HCT116 (cell line): ENCODE data around the gene FYCO1. TPM values are rescaled to one million over a fixed set of nuclear protein-coding genes. Genes with fewer than 3 reads are reported as not detected.

Source experiments
- ATAC-seq: fragments of 200-7000 bp; cut with Tn5 transposase; 2 replicates; pipeline ENCODE4 v1.9.1; 2020; ENCODE audit warnings: mild to moderate bottlenecking, moderate library complexity
- BruUV-seq: library from RNA; stranded (reverse); fragments of 400-500 nt; replicated peaks from 2 replicates; lab custom pipeline; 2021; lab: Mats Ljungman, UMichigan
- CTCF ChIA-PET: fragments of 300-600 bp; sonication (Branson Sonifier 250); formaldehyde crosslinking; loops from one replicate; lab custom pipeline; 2021; ENCODE audit warnings: antibody characterized with exemption; lab: Charles Lee
- POLR2A ChIA-PET: fragments of 300-600, 350-600 bp; sonication (Branson Sonifier 250); formaldehyde crosslinking; loops from one replicate; lab custom pipeline; 2021; ENCODE audit warnings: antibody characterized with exemption; lab: Charles Lee
- RAD21 ChIA-PET, 2 experiments: fragments of 300-600 bp; sonication (Branson Sonifier 250); formaldehyde crosslinking; loops; one replicate each; lab custom pipeline; 2023; ENCODE audit warnings: low total read pairs in 2 of 2; ENCODE audit not compliant: uncharacterized antibody in 2 of 2, unreplicated experiment in 2 of 2, low non-redundant PET in 1 of 2; lab: Charles Lee
- DNase-seq: peaks from one replicate; pipeline ENCODE4 v3.0.0-alpha.2; 2010; ENCODE audit warnings: low read depth, low spot score
- H2AFZ ChIP-seq: fragments of 200-600 bp; shearing (Covaris generic), sonication (generic); 2 replicates; pipeline ENCODE4 v1.6.1; 2017; ENCODE audit warnings: low read depth, mixed run types, mixed read lengths, antibody characterized with exemption, low read length; ENCODE audit not compliant: poor library complexity, severe bottlenecking
- H3K27ac ChIP-seq: 2 replicates; pipeline ENCODE4 v1.5.1; 2012; ENCODE audit warnings: low read depth, low read length
- H3K27me3 ChIP-seq: fragments of 200-600 bp; sonication (generic); 2 replicates; pipeline ENCODE4 v1.6.1; 2016; ENCODE audit warnings: mixed run types, low read length, mixed read lengths; ENCODE audit not compliant: insufficient read depth
- H3K36me3 ChIP-seq, 2 experiments: fragments of 200-500 bp in 1 of 2; fragments of 200-600 bp in 1 of 2; sonication (Bioruptor generic) in 1 of 2; sonication (generic) in 1 of 2; 2 replicates each; pipeline versions ENCODE4 v1.5.1 to v1.6.1; 2014 to 2016; ENCODE audit warnings: low read length in 2 of 2, inconsistent platforms in 1 of 2, mixed read lengths in 1 of 2, mixed run types in 1 of 2; ENCODE audit not compliant: insufficient read depth in 2 of 2, control insufficient read depth in 1 of 2
- H3K4me1 ChIP-seq, 2 experiments: fragments of 200-600 bp in 1 of 2; sonication (generic) in 1 of 2; 2 replicates each; pipeline versions ENCODE4 v1.5.1 to v1.6.1; 2012 to 2017; ENCODE audit warnings: low read length in 2 of 2, inconsistent platforms in 1 of 2, mild to moderate bottlenecking in 1 of 2, mixed read lengths in 1 of 2, mixed run types in 1 of 2, moderate library complexity in 1 of 2; ENCODE audit not compliant: insufficient read depth in 2 of 2, control insufficient read depth in 1 of 2
- H3K4me2 ChIP-seq: fragments of 200-600 bp; sonication (generic); 2 replicates; pipeline ENCODE4 v1.6.1; 2017; ENCODE audit warnings: mixed run types, low read length, mixed read lengths
- H3K4me3 ChIP-seq, 2 experiments: fragments of 200-600 bp in 1 of 2; sonication (generic) in 1 of 2; replicated peaks in 1 of 2; 2 replicates each; pipeline ENCODE4 v1.5.1; 2011 to 2016; ENCODE audit warnings: low read length in 2 of 2, control low read depth in 1 of 2, low read depth in 1 of 2, mild to moderate bottlenecking in 1 of 2, mixed read lengths in 1 of 2, mixed run types in 1 of 2
- H3K79me2 ChIP-seq: fragments of 200-600 bp; sonication (generic); 2 replicates; pipeline ENCODE4 v1.6.1; 2017; ENCODE audit warnings: mild to moderate bottlenecking, mixed run types, low read length, moderate library complexity, mixed read lengths; ENCODE audit not compliant: insufficient read depth
- H3K9ac ChIP-seq: fragments of 200-600 bp; sonication (generic); 2 replicates; pipeline ENCODE4 v1.6.1; 2016; ENCODE audit warnings: low read length, mixed read lengths
- H3K9me2 ChIP-seq: fragments of 200-600 bp; sonication (generic), shearing (Covaris generic); 2 replicates; pipeline ENCODE4 v1.6.1; 2017; ENCODE audit warnings: mixed run types, mild to moderate bottlenecking, moderate library complexity; ENCODE audit not compliant: insufficient read depth
- H3K9me3 ChIP-seq, 2 experiments: fragments of 200-500 bp in 1 of 2; fragments of 200-600 bp in 1 of 2; sonication (Bioruptor generic) in 1 of 2; sonication (generic) in 1 of 2; 2 replicates each; pipeline ENCODE4 v1.6.1; 2014 to 2017; ENCODE audit warnings: low read length in 2 of 2, mixed read lengths in 2 of 2, inconsistent platforms in 1 of 2, low read depth in 1 of 2, mild to moderate bottlenecking in 1 of 2, mixed run types in 1 of 2, moderate library complexity in 1 of 2; ENCODE audit not compliant: control insufficient read depth in 1 of 2, insufficient read depth in 1 of 2
- H4K20me1 ChIP-seq: fragments of 200-600 bp; sonication (generic), shearing (Covaris generic); 2 replicates; pipeline ENCODE4 v1.6.1; 2017; ENCODE audit warnings: mixed run types, mild to moderate bottlenecking, moderate library complexity; ENCODE audit not compliant: insufficient read depth
- CBX3 ChIP-seq: IDR thresholded peaks from 2 replicates; pipeline ENCODE4 v1.6.1; 2012; ENCODE audit warnings: low read depth
- FOSL1 ChIP-seq: IDR thresholded peaks from 2 replicates; pipeline ENCODE4 v1.6.1; 2012; ENCODE audit warnings: low read depth
- JUND ChIP-seq: IDR thresholded peaks from 2 replicates; pipeline ENCODE4 v1.6.1; 2012
- POLR2A ChIP-seq: IDR thresholded peaks from 2 replicates; pipeline ENCODE4 v1.7.0; 2011; ENCODE audit warnings: borderline replicate concordance; ENCODE audit not compliant: insufficient read depth, insufficient read length; ENCODE audit errors: extremely low read depth
- POLR2AphosphoS5 ChIP-seq: IDR thresholded peaks from 2 replicates; pipeline ENCODE4 v1.6.1; 2011; ENCODE audit warnings: mild to moderate bottlenecking, low read depth, low read length, moderate library complexity
- RAD21 ChIP-seq: IDR thresholded peaks from 2 replicates; pipeline ENCODE4 v1.6.1; 2012; ENCODE audit warnings: low read depth, mild to moderate bottlenecking
- SIN3A ChIP-seq: IDR thresholded peaks from 2 replicates; pipeline ENCODE4 v1.6.1; 2012; ENCODE audit warnings: low read depth
- SRF ChIP-seq: IDR thresholded peaks from 2 replicates; pipeline ENCODE4 v1.6.1; 2012; ENCODE audit warnings: low read depth
- YY1 ChIP-seq: IDR thresholded peaks from 2 replicates; pipeline ENCODE4 v1.6.1; 2011; ENCODE audit warnings: low read length, low read depth, moderate library complexity, mild to moderate bottlenecking; ENCODE audit not compliant: insufficient replicate concordance; ENCODE audit errors: extremely low read depth
- ZNF274 ChIP-seq: fragments of 200-500 bp; sonication (Bioruptor generic); IDR thresholded peaks from 2 replicates; pipeline ENCODE4 v1.6.1; 2014; ENCODE audit warnings: mild to moderate bottlenecking, low read depth, low read length, inconsistent platforms
- intact Hi-C: fragments of 100-400 bp; cut with micrococcal nuclease; formaldehyde crosslinking; loops from 2 replicates; pipeline ENCODE4 v1.10.0; 2022
- total RNA-seq: library from RNA; stranded (reverse); gene quantifications from one replicate; pipeline ENCODE4 v1.2.1, GENCODE V29; 2021; ENCODE audit not compliant: unreplicated experiment
- TF ChIP-seq, protein P1 (sequence below), 3 experiments: fragments of 200-600 bp in 1 of 3; sonication (generic) in 1 of 3; IDR thresholded peaks in 2 of 3; conservative IDR thresholded peaks in 1 of 3; 2 replicates each; pipeline ENCODE4 v1.5.1; 2012 to 2017; ENCODE audit warnings: low read depth in 2 of 3, low read length in 2 of 3, antibody characterized with exemption in 1 of 3, borderline replicate concordance in 1 of 3, control low read depth in 1 of 3, mild to moderate bottlenecking in 1 of 3, mixed read lengths in 1 of 3, mixed run types in 1 of 3, moderate library complexity in 1 of 3; ENCODE audit not compliant: insufficient read depth in 1 of 3
- TF ChIP-seq, protein P2 (sequence below): IDR thresholded peaks from 2 replicates; pipeline ENCODE4 v1.6.1; 2012
- TF ChIP-seq, protein P3 (sequence below): IDR thresholded peaks from 2 replicates; pipeline ENCODE4 v1.6.1; 2012

FYCO1 gene
- total RNA-seq, 1 experiment from 2014 or later = 15.8 TPM

DNA sequence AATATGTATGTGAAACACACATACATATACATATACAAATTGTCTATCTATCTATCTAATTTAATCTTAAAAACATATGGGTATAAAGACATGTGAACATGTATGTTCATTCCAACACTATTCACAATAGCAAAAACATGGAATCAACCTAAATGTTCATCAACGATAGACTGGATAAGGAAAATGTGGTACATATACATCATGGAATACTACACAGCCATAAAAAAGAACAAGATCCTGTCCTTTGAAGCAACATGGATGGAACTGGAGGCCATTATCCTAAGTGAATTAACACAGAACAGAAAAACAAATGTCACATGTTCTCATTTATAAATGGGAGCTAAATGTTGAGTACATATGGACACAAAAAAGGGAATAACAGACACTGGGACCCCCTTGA, 103.5 kb downstream of the FYCO1 start:
- RAD21 ChIA-PET = no interaction called here
- no peaks in the 10 kb centered on the region for H4K20me1 ChIP-seq
- no peak for TF ChIP-seq POLR2A
- TF ChIP-seq JUND = no peak
- TF ChIP-seq ZNF274 = no peak
- no peak for TF ChIP-seq SRF
- TF ChIP-seq, protein P1, sequence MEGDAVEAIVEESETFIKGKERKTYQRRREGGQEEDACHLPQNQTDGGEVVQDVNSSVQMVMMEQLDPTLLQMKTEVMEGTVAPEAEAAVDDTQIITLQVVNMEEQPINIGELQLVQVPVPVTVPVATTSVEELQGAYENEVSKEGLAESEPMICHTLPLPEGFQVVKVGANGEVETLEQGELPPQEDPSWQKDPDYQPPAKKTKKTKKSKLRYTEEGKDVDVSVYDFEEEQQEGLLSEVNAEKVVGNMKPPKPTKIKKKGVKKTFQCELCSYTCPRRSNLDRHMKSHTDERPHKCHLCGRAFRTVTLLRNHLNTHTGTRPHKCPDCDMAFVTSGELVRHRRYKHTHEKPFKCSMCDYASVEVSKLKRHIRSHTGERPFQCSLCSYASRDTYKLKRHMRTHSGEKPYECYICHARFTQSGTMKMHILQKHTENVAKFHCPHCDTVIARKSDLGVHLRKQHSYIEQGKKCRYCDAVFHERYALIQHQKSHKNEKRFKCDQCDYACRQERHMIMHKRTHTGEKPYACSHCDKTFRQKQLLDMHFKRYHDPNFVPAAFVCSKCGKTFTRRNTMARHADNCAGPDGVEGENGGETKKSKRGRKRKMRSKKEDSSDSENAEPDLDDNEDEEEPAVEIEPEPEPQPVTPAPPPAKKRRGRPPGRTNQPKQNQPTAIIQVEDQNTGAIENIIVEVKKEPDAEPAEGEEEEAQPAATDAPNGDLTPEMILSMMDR (IDR thresholded peaks at IDR 0.05 in 2 of 3, conservative IDR thresholded peaks at IDR 0.05 in 1 of 3; ENCODE audit: borderline replicate concordance in 1 of 3, insufficient read depth in 1 of 3, low read depth in 2 of 3, low read length in 2 of 3) = no peak
- no peak for TF ChIP-seq SIN3A
- TF ChIP-seq, protein P2, sequence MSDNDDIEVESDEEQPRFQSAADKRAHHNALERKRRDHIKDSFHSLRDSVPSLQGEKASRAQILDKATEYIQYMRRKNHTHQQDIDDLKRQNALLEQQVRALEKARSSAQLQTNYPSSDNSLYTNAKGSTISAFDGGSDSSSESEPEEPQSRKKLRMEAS = no peak
- TF ChIP-seq, protein P3, sequence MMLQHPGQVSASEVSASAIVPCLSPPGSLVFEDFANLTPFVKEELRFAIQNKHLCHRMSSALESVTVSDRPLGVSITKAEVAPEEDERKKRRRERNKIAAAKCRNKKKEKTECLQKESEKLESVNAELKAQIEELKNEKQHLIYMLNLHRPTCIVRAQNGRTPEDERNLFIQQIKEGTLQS = no peak
- TF ChIP-seq RAD21 = no peak
- TF ChIP-seq YY1 = no peak
- TF ChIP-seq FOSL1 = no peak
- TF ChIP-seq CBX3 = no peak
- no peak for TF ChIP-seq POLR2AphosphoS5
- H3K4me2 ChIP-seq = no peak overlapping the region
- ATAC-seq (no peak), DNase-seq (no peak)
- no peak overlapping the region for H3K9ac ChIP-seq
- POLR2A ChIA-PET = no interaction called here
- H3K9me3 ChIP-seq = no peaks in the 10 kb centered on the region
- H3K79me2 ChIP-seq = no peaks in the 10 kb centered on the region
- no peaks in the 10 kb centered on the region for H3K36me3 ChIP-seq
- CTCF ChIA-PET = no interaction called here
- intact Hi-C loops = no loop called here
- H3K4me3 ChIP-seq = no peak overlapping the region
- H3K27ac ChIP-seq = no peak overlapping the region
- no TSS peak for BruUV-seq
- H2AFZ ChIP-seq = no peak overlapping the region
- H3K9me2 ChIP-seq = no peaks in the 10 kb centered on the region
- no peaks in the 10 kb centered on the region for H3K27me3 ChIP-seq
- peaks cover 20 to 24% of the 10 kb centered on the region in 2 experiments for H3K4me1 ChIP-seq
